GM12878 (cell line): ENCODE data around the gene MXRA8. TPM values are rescaled to one million over a fixed set of nuclear protein-coding genes. Genes with fewer than 3 reads are reported as not detected.

Source experiments
- ATAC-seq: fragments of 200-7000 bp; cut with Tn5 transposase; 3 replicates; pipeline ENCODE4 v1.9.1; 2020; ENCODE audit warnings: mild to moderate bottlenecking, moderate library complexity
- BruUV-seq: library from RNA; stranded (reverse); fragments of 400-500 nt; replicated peaks from 2 replicates; lab custom pipeline; 2021; lab: Mats Ljungman, UMichigan
- CTCF ChIA-PET: fragments of 300-600 bp; sonication (Branson Sonifier 250); formaldehyde crosslinking; extraction: SDS; loops from one replicate; lab custom pipeline; 2021; ENCODE audit warnings: inconsistent platforms; lab: Yijun Ruan, JAX
- POLR2A ChIA-PET: fragments of 350-600 bp; formaldehyde crosslinking; extraction: SDS; loops from one replicate; lab custom pipeline; 2021; ENCODE audit warnings: inconsistent platforms; lab: Charles Lee
- RAD21 ChIA-PET: fragments of 300-600 bp; sonication (Branson Sonifier 250); formaldehyde crosslinking; loops from one replicate; lab custom pipeline; 2023; ENCODE audit warnings: antibody characterized with exemption; ENCODE audit not compliant: unreplicated experiment; lab: Charles Lee
- SMC1A ChIA-PET: fragments of 300-600 bp; sonication (Branson Sonifier 250); formaldehyde crosslinking; loops from one replicate; lab custom pipeline; 2023; ENCODE audit not compliant: unreplicated experiment, uncharacterized antibody; lab: Charles Lee
- DNase-seq: peaks from one replicate; pipeline ENCODE4 v3.0.0-alpha.2; 2011; ENCODE audit warnings: low read depth, low spot score
- FAIRE-seq: peaks from 3 replicates; lab custom pipeline; 2011; peaks lifted over from hg19 to GRCh38; lab: Jason Lieb, UNC
- H2AFZ ChIP-seq: 2 replicates; pipeline ENCODE4 v1.6.0; 2011; ENCODE audit warnings: low read depth, low read length, control low read depth; ENCODE audit not compliant: control insufficient read depth
- H3K27ac ChIP-seq: 2 replicates; pipeline ENCODE4 v1.5.1; 2011; ENCODE audit warnings: control low read depth; ENCODE audit not compliant: control insufficient read depth, insufficient read depth
- H3K27me3 ChIP-seq, 2 experiments: replicated peaks in 1 of 2; 2 replicates each; pipeline versions ENCODE4 v1.6.0 to v1.6.1; 2011; ENCODE audit warnings: low read length in 1 of 2; ENCODE audit not compliant: control insufficient read depth in 2 of 2, insufficient read depth in 2 of 2
- H3K36me3 ChIP-seq, 2 experiments: 2 replicates each; pipeline ENCODE4 v1.5.1; 2011; ENCODE audit warnings: low read length in 1 of 2; ENCODE audit not compliant: control insufficient read depth in 2 of 2, insufficient read depth in 2 of 2
- H3K4me1 ChIP-seq: 2 replicates; pipeline ENCODE4 v1.6.1; 2011; ENCODE audit warnings: mild to moderate bottlenecking, low read length, moderate library complexity, mixed read lengths; ENCODE audit not compliant: control insufficient read depth, insufficient read depth
- H3K4me2 ChIP-seq: 2 replicates; pipeline ENCODE4 v1.6.0; 2011; ENCODE audit warnings: control low read depth; ENCODE audit not compliant: control insufficient read depth, insufficient read depth
- H3K4me3 ChIP-seq: fragments of 200-600 bp; sonication (generic); 2 replicates; pipeline ENCODE4 v1.5.1; 2016
- H3K79me2 ChIP-seq: 2 replicates; pipeline ENCODE4 v1.6.0; 2011; ENCODE audit warnings: low read length; ENCODE audit not compliant: control insufficient read depth, insufficient read depth
- H3K9ac ChIP-seq: 2 replicates; pipeline ENCODE4 v1.8.0; 2011; ENCODE audit warnings: low read length, control low read depth, mixed read lengths; ENCODE audit not compliant: control insufficient read depth, insufficient read depth
- H3K9me3 ChIP-seq: replicated peaks from 3 replicates; pipeline ENCODE4 v1.5.1; 2011; ENCODE audit warnings: mild to moderate bottlenecking, low read length; ENCODE audit not compliant: control insufficient read depth, insufficient read depth
- H4K20me1 ChIP-seq: 2 replicates; pipeline ENCODE4 v1.6.0; 2011; ENCODE audit not compliant: control insufficient read depth, insufficient read depth
- BACH1 ChIP-seq: fragments of 450-650 bp; IDR thresholded peaks from 2 replicates; pipeline ENCODE4 v1.6.1; 2017; ENCODE audit warnings: mild to moderate bottlenecking, borderline replicate concordance
- MTA3 ChIP-seq: IDR thresholded peaks from 2 replicates; pipeline ENCODE4 v1.6.1; 2012; ENCODE audit warnings: low read length, inconsistent platforms, borderline replicate concordance
- NRF1 ChIP-seq: conservative IDR thresholded peaks from 2 replicates; pipeline ENCODE4 v1.6.1; 2011; ENCODE audit warnings: mild to moderate bottlenecking, low read depth, low read length, improper control_type of control experiment
- SP1 ChIP-seq: IDR thresholded peaks from one replicate; pipeline ENCODE4 v1.6.1; 2011; ENCODE audit warnings: low read depth, low read length
- SPI1 ChIP-seq: IDR thresholded peaks from 2 replicates; pipeline ENCODE4 v1.6.1; 2011; ENCODE audit warnings: low read depth, mild to moderate bottlenecking, low read length, moderate library complexity, borderline replicate concordance; ENCODE audit not compliant: insufficient read depth
- SREBF1 ChIP-seq: IDR thresholded peaks from 2 replicates; pipeline ENCODE4 v1.6.1; 2012; ENCODE audit warnings: mild to moderate bottlenecking, low read length
- STAT1 ChIP-seq: fragments of 450-650 bp; conservative IDR thresholded peaks from 2 replicates; pipeline ENCODE4 v1.6.1; 2014; ENCODE audit warnings: antibody characterized with exemption, mild to moderate bottlenecking
- WGBS: methylation state at CpG from one replicate; pipeline ENCODE4 v1.1.6; 2016; ENCODE audit warnings: low lambda C conversion rate; ENCODE audit not compliant: insufficient replicate concordance, insufficient coverage; ENCODE audit errors: missing lambda C conversion rate; 5-methylcytosine and 5-hydroxymethylcytosine counted together
- in situ Hi-C: fragments of 300-500 bp; cut with MboI; formaldehyde crosslinking; loops from 9 replicates; pipeline ENCODE4 v1.14.3; 2018; ENCODE audit warnings: mixed read lengths
- intact Hi-C: fragments of 100-400 bp; cut with micrococcal nuclease; formaldehyde crosslinking; loops from one replicate; pipeline ENCODE4 v1.14.2; 2022; ENCODE audit not compliant: unreplicated experiment
- polyA plus RNA-seq, 11 experiments: library from polyadenylated mRNA; depleted of rRNA in 4 of 11; unstranded in 6 of 11; stranded (reverse) in 5 of 11; fragments of >200 nt; fragmentation: Nextera tagmentation in 4 of 11; fragmentation: Illumina TruSeq in 1 of 11; extraction: Ambion mirVana in 4 of 11; extraction: Trizol in 1 of 11; gene quantifications; 1 replicate in 1 of 11; 2 replicates in 10 of 11; pipeline versions ENCODE4 v1.2.1 to v1.2.3, GENCODE V29; 2011 to 2016; ENCODE audit warnings: inconsistent platforms in 2 of 11, missing spikeins in 2 of 11, low read depth in 1 of 11
- total RNA-seq, 4 experiments: library from RNA; depleted of rRNA in 3 of 4; stranded (reverse); fragments of >200 nt in 3 of 4; fragmentation: Illumina TruSeq in 1 of 4; extraction: Trizol in 1 of 4; gene quantifications; 2 replicates each; pipeline versions ENCODE4 v1.2.1 to v1.2.3, GENCODE V29; 2013 to 2021
- TF ChIP-seq, protein P1 (sequence below): IDR thresholded peaks from 2 replicates; pipeline ENCODE4 v1.6.1; 2011; ENCODE audit warnings: borderline replicate concordance, low read depth, mild to moderate bottlenecking, moderate library complexity, low read length; ENCODE audit not compliant: insufficient read depth, poor library complexity, severe bottlenecking
- TF ChIP-seq, protein P2 (sequence below): IDR thresholded peaks from 2 replicates; pipeline ENCODE4 v1.6.1; 2012; ENCODE audit warnings: low read depth, low read length, improper control_type of control experiment

Gene MXRA8
- total and polyA plus RNA-seq, 10 of the 15 experiments (the other 5 are each of a cell fraction or from before 2014, with no cell fraction given), result 0.11 to 0.54 (median 0.21) TPM; not detected in 6

DNA sequence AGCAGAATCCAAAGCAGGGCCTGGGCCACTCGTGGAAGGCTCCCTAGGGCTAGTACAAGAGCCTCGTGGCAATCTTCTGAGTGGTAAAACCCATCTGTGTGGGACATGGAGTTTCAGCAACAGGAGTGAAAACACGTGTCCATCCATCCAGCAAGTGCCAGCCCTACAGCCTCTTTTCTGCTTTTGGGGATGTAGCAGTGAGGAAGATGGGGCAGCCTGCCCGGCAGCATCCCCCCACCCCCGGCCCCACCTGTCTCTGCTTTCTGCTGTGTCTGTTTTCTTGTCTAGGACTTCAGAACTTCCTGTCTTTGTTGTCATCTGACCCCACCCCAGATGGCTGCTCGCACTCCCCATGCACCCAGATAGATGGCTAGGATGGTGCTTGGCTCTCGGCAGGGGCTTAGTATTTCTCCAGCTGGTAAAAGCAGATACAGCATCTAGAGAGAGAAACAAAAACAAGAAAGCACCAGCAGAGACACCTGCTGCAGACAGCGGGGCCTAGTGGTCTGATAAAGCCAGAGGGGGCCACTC is 32.2 kb downstream of the MXRA8 start:
- no peak for ATAC-seq
- in situ Hi-C loops (no loop called here), intact Hi-C loops (no loop called here)
- ChIA-PET RAD21 (no interaction called here), SMC1A (no interaction called here), CTCF (no interaction called here), POLR2A (no interaction called here)
- 24% methylated on average over 8 of the region's 8 CpGs for WGBS
- H3K9me3 ChIP-seq, result no peaks in the 10 kb centered on the region
- peaks cover 40% of the 10 kb centered on the region for H3K79me2 ChIP-seq
- H4K20me1 ChIP-seq, result no peaks in the 10 kb centered on the region
- peak overlapping the region; percentile 99 for H3K4me2 ChIP-seq
- H3K27me3 ChIP-seq, result no peaks in the 10 kb centered on the region
- no peaks in the 10 kb centered on the region for H3K36me3 ChIP-seq
- TSS peak; percentile 72 for BruUV-seq
- no peak for FAIRE-seq
- peak overlapping the region; percentile 87 for H3K4me3 ChIP-seq
- H2AFZ ChIP-seq, result no peak overlapping the region
- H3K9ac ChIP-seq, result peak overlapping the region; percentile 90
- DNase-seq, result no peak
- H3K27ac ChIP-seq, result peak overlapping the region; percentile 39; the same call in 1 of the 2 replicates
- TF ChIP-seq, protein P1, sequence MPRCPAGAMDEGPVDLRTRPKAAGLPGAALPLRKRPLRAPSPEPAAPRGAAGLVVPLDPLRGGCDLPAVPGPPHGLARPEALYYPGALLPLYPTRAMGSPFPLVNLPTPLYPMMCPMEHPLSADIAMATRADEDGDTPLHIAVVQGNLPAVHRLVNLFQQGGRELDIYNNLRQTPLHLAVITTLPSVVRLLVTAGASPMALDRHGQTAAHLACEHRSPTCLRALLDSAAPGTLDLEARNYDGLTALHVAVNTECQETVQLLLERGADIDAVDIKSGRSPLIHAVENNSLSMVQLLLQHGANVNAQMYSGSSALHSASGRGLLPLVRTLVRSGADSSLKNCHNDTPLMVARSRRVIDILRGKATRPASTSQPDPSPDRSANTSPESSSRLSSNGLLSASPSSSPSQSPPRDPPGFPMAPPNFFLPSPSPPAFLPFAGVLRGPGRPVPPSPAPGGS, result no peak
- TF ChIP-seq SP1 (no peak), SREBF1 (no peak), STAT1 (no peak), MTA3 (no peak), SPI1 (no peak), BACH1 (no peak), NRF1 (no peak)
- TF ChIP-seq, protein P2, sequence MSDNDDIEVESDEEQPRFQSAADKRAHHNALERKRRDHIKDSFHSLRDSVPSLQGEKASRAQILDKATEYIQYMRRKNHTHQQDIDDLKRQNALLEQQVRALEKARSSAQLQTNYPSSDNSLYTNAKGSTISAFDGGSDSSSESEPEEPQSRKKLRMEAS, result no peak
- peaks cover 10% of the 10 kb centered on the region for H3K4me1 ChIP-seq
